ENCODE measurements around the gene MTX1. TPM values are rescaled to one million over a fixed set of nuclear protein-coding genes. Genes with fewer than 3 reads are reported as not detected.

The MTX1 gene
- total RNA-seq, 1 donor from 2014 or later = 23.9 TPM

GRCh38 chr1:155195201-155196102 lies 13.0 kb upstream of the MTX1 start:
- H3K36me3 ChIP-seq = peaks cover 0 to 26% of the 10 kb centered on the region in 2 donors
- no peak for DNase-seq (ENCODE audit: low spot score in 2 of 2)
- H3K9me3 ChIP-seq = no peaks in the 10 kb centered on the region
- peak overlapping the region; percentile 84 to 87 for H3K27ac ChIP-seq
- TF ChIP-seq CTCF (IDR thresholded peaks at IDR 0.05) = no peak
- H3K4me3 ChIP-seq = peak overlapping the region; percentile 59 to 69
- H3K27me3 ChIP-seq = no peaks in the 10 kb centered on the region
- peaks cover 19 to 20% of the 10 kb centered on the region in 2 donors for H3K4me1 ChIP-seq
- intact Hi-C loops (cut with DNase I) = no loop called here

- Histone ChIP-seq H3K27me3 (no peaks in the 10 kb centered on the region), H3K4me3 (no peak overlapping the region), H3K36me3 (peaks cover 5 to 34% of the 10 kb centered on the region in 2 donors), H3K9me3 (no peaks in the 10 kb centered on the region), H3K4me1 (peaks cover 19 to 20% of the 10 kb centered on the region in 2 donors), H3K27ac (peak overlapping the region in 1 of 2 donors; percentile 84)
- intact Hi-C loops (cut with DNase I) = no loop called here
- no peak for DNase-seq (ENCODE audit: low spot score in 2 of 2)
- no peak for TF ChIP-seq CTCF (IDR thresholded peaks at IDR 0.05)
Measured at GRCh38 chr1:155196103-155196892, 12.2 kb upstream of the MTX1 start.

DNA sequence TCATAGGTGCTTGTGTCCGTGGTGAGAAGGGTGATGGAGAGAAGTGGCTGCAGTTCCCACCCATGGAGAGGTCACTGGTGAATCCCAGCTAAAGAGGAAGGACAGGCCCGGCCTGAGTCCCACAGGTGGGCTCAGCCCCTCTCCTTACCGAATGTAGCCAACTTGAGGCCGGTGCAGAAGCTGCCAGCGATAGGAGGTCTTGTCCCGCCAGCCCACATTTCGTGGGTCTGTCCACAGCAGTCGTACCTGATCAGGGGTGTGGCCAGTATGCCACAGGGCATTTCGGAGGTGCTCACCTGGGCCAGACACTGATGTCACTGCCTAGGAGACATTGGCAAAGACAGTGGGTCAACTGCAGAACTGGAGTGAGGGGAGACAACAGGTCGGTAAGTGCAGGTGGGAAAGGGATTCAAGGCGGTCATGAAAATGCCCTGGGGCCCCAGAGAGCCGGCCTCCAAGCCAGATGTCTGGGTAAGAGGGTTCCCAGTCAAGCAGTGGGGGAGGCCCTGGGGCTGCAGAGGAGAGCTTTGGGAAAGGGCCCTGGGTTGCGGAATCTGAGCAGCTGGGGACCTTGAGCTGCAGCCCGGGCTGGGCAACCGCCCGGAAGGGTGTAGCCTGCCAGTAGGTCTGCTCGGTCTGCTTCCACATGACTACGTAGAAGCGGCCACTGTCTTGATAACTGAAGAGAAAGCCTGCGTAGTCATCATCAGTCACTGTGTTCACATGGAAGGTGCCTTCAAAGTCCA lies 11.4 kb upstream of the MTX1 start:
- H3K4me3 ChIP-seq = no peak overlapping the region
- intact Hi-C loops (cut with DNase I) = no loop called here
- no peak for DNase-seq (ENCODE audit: low spot score in 2 of 2)
- H3K27ac ChIP-seq = no peak overlapping the region
- peaks cover 7 to 38% of the 10 kb centered on the region in 2 donors for H3K36me3 ChIP-seq
- TF ChIP-seq CTCF (IDR thresholded peaks at IDR 0.05) = no peak
- no peaks in the 10 kb centered on the region for H3K9me3 ChIP-seq
- no peaks in the 10 kb centered on the region for H3K27me3 ChIP-seq
- peaks cover 19 to 20% of the 10 kb centered on the region in 2 donors for H3K4me1 ChIP-seq

GRCh38 chr1:155197901-155198546 lies 10.5 kb upstream of the MTX1 start:
- no peaks in the 10 kb centered on the region for H3K27me3 ChIP-seq
- DNase-seq (ENCODE audit: low spot score in 2 of 2) = no peak
- H3K36me3 ChIP-seq = peaks cover 7 to 38% of the 10 kb centered on the region in 2 donors
- intact Hi-C loops (cut with DNase I) = no loop called here
- H3K27ac ChIP-seq = no peak overlapping the region
- no peak overlapping the region for H3K4me3 ChIP-seq
- TF ChIP-seq CTCF (IDR thresholded peaks at IDR 0.05) = no peak
- peaks cover 19% of the 10 kb centered on the region in 2 donors for H3K4me1 ChIP-seq
- H3K9me3 ChIP-seq = no peaks in the 10 kb centered on the region

GRCh38 chr1:155198547-155198906 lies 10.0 kb upstream of the MTX1 start:
- H3K36me3 ChIP-seq = peaks cover 7 to 38% of the 10 kb centered on the region in 2 donors
- no peak for TF ChIP-seq CTCF (IDR thresholded peaks at IDR 0.05)
- DNase-seq (ENCODE audit: low spot score in 2 of 2) = no peak
- intact Hi-C loops (cut with DNase I) = no loop called here
- no peaks in the 10 kb centered on the region for H3K27me3 ChIP-seq
- no peaks in the 10 kb centered on the region for H3K9me3 ChIP-seq
- no peak overlapping the region for H3K4me3 ChIP-seq
- H3K27ac ChIP-seq = no peak overlapping the region
- peaks cover 17 to 19% of the 10 kb centered on the region in 2 donors for H3K4me1 ChIP-seq

All from ascending aorta (tissue), 2 donors.